Activated gamma-delta T cell (primary cell): ENCODE results near the gene SKAP1.

Experiments
- DNase-seq: peaks from one replicate; lab custom pipeline; 2025; lab: John Stamatoyannopoulos, UW

The SKAP1 gene

DNA sequence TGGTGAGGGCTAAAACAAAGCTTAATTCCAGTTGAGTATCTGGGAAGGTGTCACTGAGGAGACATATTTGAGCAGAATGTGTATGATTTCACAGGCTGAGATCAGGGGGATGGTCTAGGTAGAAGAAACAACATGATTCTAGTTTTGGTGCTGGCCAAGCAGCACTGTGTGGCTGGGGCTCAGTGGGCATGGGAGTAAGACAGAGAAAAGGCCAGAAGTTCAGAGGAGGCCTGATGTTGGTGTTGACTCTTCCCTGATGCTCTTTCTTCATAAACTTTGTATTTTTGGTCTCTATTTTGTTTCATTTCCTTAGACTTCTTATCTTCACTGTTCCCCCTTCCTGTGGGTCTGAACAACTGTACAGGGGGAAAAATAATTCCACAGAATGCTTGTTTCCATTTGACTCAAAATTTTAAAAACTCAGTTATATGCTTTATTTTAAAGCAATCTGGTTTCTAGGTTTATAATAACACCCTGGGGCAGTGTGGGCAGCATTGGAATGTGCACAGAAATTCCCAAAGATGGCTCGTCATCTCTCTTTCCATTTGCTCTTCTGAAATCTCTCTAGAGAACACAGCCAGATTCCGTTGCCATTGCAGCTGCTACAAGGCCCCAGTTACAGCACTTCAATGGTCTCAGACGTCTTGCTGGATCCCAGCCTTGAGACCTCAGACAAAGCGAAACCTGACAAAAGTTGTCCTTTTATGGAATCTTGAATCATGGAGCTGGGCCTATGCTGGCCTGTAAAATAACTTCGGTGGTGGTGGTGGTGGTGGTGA is 254.1 kb downstream of the SKAP1 start:
- DNase-seq, result no peak

DNA sequence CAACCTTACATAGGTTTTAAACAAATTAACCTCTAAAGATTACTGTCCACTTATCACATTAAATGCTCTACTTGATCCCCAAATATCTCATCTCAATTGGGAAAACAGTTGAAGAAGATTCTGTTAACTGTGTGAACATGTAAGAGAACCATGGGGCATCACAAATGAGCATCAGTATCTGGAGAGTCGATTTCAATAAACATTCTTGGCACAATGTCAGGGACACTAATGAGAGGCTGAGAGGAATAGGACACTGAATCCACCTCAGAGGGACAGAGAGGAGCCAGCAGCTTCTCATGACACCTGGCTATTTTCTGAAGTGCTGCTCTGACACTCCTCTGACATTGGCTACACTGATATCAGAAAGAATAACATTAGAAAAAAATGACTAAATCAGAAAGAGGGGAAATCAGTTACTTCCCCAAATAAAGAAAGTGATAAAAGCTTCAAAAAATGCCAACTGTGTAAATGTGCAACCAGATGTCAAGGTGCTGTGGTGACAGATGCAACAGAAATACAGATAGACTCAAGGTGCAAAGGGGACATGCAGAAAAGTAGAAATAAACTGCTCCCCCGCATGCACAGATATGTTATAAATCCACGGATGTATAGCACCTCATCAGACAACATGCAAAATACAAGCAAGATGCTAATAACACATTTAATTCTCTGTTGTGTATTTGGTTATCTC is 255.0 kb downstream of the SKAP1 start:
- DNase-seq, result no peak

DNA sequence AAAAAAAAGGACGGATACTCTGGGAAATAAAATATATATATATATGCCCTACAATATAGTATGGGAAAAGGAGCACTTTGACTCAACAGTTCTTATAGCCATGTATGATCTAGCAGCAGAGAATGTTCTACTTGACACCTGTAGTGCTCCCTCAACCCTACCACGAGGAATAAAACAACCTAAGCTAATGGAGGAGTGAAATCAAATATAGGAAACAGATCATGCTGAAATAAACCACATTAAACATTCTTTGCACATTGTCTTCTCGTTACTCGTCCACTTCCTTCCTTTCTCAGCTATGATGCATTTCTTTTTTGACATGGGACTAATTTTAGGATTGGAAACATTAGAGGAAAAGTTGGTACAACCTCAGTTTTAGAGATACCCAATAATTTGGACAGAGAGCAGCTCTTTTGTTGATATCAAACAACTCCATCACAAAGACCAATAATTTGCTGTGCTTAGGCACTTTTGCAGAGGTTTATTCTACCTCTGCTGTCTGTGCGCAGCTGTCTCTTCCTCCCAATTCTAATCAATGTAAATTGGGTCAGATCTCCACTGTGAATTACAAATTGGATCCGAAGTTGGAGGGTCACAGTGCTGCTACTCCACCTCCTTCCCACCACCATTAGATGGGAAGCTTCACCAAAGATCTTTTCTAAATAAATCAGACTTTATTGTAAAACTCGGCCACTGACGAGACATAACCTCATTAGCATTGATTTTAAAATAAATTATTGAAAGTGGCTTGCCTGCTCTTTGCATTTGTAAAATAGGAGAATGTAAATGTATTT is 256.6 kb downstream of the SKAP1 start:
- DNase-seq, result no peak

DNA sequence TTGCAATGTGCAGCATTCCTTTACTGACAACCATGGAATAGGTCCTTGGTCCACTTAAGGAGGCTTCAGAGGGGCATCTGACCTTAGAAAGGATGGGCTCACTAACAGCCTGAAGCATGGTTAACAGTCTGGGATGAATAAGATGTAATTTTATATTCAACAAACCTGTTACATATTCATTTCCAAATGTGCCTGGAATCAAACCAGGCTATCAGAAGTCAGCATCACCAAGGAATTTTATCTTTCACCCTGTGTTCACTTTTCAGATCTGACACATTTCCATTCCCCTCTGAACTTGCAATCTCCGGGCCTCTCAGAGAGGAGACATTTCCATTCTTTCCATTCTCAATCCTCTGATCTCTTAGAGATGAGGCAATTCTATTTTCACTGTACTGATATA is 260.1 kb downstream of the SKAP1 start:
- no peak for DNase-seq

DNA sequence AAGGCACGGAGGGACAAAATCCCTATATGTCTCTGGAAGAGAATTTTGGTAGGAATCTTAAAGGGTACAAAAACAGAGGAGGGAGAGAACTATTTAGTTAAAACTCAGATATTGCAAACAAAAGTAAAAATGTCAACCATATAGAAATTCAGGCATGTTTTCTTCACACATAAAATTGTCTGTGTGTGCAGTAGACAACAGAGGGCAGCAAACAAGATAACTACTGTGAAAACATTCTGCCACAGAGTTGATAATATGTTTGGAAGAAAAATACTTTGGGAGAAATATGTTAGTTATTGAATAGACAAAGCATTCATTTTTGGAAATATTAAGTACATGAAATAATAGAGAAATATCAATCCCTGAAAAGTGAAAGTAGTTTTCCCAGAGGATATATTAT is 266.2 kb downstream of the SKAP1 start:
- DNase-seq, result no peak

DNA sequence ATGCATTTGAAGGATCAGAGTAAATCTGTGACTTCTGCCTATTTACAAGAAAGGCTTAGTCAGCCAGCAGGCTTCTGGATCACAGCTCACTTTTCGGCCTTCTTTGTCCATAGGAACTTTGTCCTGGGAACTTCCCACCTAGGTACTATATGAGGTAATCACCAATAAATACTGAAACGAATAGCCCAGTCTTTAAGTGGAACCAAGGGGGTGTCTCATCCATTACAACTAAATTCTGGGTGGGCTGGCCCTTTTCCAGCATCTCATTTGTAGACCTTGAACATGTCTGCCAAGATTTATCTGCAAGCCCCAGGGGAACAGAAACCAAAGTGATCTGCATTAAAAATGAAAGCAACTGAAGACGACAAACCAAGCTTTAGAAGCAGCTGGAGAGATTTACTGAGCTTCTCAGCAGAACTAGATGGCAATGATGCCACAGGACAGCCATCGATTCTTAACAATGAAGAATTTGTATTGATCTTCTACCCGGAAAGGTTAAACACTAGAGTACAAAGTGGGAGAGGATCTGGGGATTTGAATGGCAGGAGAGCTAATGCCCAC is 267.0 kb downstream of the SKAP1 start:
- DNase-seq, result no peak

DNA sequence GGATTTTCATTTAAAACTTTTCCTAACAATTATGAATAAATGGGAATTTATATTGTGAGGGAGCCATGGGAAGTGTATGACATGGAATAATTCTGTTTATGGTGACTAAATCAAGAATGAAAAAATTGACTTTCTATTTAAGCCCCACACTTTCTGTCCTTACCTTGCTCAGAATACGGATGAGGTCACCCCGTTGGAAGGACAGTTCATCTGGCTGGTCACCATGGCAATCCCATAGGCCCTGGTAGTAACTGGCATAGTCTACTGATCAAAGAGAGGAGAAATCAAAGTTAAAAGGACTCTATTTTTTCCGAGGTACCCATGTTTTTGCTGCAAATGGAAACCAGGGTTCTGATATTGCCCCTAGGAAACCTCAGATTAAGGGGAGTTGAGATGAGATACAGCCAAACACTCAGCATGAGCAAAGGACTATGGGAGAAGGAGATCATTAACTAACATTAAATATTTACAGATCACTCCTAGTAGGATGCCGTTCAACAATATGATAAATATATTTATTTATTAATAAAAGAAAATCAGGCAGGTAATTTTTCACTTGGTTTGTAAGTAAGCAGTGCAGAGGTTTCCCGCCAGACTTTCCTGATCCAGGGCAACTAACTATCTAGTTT is 267.6 kb downstream of the SKAP1 start:
- DNase-seq, result no peak

DNA sequence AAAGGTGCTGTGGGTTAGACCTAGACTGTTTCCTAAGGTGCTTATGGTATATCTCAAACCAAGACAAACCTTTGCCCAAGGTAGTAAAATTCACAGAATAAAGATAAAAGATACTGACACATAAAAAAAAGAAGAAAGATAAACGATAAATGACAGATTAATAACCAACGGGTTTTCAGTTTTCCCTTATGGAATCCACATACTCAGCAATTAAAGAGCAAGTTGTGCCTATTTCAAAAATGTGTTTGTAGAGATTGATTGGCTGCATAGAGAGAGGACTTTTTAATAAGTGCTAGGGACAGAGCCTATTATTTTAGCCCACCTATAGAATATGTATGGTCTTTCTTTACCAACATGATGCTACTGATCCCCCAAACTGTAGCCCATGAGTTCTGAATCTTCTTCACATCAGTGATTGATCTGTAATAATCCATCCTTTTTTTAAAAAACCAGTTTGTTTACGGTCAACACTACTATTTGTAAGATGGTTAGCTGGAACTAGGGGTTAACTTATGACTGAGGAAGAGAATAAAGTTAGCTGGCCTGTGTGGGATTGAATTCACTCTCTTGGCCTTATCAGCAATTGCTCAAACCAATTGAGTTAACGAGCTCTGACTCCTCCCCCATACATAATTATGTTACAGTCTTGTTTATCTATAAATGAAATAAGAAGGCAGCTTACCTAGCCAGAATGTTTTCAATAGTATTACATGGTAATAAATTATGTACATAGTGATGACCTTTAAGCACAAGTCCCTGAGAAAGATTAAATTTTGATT is 268.7 kb downstream of the SKAP1 start:
- no peak for DNase-seq

DNA sequence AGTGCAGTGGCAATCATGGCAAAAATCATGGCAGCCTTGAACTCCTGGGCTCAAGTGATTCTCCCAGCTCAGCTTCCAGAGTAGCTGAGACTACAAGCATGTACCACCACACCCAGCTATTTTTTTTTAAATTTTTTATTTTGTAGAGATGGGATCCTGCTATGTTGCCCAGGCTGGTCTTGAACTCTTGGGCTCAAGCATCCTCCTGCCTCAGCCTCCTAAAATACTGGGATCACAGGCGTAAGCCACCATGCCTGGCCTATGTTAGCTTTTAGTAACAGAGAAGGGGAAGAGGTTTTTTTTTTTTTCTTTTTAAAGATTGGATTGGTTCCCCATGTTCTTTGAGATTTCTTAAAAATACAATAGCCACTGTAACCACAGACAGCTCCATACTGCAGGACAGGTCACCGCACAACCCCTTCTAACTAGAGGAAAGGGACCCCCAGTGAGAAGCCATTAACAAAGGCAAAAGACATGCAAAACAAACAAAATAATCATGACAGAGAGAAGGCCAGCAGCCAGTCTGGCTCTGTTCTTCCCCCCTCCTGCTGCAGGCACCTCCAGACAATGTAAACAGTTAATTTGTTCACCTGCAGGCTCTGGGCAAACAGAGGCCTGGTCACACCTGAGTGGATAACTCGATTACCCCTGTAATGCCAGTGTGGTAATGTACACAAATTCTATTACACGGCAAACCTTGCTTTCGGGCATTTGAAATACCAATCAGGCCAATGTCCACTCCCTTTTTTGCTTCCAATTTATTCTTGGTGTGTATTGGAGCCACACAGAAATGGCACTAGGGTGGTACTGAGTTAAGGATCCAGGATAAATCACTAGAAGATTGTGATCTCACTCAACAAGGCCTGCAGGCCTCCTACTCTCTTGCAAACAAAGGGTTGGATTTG is 269.6 kb downstream of the SKAP1 start:
- no peak for DNase-seq

DNA sequence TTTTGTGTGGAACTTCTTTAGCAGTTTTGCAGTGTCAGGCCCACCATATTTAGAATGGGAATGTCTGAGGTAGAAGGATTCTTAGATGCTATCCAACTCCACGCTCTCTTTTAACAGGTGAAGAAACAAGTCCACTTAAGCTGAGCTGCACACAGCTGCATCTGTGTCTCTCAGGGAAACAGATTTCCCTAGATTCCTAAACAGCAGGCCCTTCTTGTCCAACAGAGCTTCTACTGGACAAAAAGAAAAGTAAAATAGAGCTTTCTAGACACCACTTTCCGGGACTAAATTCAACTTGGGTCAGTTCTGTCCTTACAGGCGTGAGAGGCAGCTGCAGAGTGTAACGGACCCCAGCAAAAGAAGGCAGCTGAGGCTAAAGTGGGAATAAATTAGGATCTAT is 270.8 kb downstream of the SKAP1 start:
- DNase-seq, result no peak

DNA sequence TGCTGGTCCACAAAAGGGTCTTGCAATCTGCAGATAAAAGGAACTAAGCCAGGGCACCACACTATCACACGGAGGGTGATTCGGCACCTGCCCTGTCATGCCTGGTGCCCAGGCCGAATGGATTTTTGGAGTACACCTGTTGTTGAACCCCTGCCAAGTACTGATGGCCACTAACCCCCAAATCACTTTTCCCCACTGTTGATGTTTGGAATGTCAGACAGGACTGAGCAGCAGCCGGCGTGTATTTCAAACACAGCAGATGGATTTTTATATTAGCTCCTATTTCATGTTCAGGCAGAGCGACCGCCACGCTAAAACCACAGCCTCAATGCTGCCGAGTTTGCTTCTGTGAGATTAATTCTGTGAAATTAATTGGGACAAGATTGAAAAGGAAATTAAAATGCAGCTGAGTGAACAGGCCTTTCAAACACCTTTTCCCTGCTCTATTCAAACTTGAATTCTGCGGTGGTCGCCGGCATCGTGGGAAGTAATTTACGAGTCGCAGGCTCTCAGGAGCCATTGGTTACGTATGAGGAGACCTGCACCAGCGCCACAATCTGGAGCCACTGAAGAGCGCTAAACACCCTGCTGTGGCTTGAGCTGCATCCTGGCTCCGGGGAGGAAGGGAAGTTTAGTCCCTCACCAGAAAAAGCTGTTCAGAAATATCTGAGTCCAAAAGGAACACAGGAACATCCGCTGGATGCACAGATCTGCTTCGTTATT is 274.0 kb downstream of the SKAP1 start:
- DNase-seq, result no peak

DNA sequence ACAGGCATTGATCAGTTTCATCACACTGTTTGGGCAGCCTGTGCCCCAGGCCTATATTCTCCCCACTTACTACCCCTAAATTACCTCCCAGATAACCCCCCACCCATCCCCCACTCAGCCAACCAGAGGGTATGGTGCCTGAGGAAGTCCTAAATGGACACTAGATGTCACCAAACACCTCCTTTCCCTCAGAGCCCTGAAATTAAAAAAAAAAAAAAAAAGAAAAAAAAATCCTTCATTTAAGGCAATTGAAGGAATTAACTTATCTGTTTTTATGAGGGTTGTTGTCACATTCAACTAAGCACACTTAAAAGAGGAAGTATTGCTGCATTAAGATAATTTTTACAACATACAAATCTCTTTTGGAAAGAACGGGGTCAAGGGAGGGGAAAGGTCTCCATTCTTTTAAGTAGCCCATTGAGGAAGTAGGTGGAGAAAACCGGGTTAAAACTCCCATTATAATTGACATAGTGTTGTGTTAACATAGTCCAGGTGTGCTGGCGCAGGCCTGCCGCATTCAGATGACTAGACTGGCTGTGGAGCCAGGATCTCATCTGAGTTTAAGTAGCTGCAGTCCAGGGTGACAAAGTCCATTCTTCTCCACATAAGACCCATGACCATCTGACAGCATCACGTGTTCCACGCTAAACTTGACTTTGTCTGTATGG is 276.2 kb downstream of the SKAP1 start:
- no peak for DNase-seq

DNA sequence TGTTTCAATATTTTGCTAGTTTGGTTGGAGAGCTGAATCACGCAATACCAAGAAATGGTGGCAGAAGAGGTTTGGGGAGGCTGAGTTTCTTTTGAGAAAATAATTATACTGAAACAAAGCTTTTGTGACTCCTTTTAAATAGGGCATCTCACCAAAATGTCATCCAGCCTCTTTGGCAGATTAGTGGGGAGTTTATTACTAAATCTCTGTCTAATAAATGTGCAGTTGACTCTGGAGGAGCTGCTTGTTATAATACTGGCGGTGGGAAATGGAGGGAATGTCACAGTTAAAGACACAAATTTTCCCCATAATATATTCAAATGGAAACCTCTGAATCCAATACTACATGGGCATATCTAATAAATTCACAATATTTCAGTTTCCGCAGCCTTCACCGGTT is 277.7 kb downstream of the SKAP1 start:
- no peak for DNase-seq

DNA sequence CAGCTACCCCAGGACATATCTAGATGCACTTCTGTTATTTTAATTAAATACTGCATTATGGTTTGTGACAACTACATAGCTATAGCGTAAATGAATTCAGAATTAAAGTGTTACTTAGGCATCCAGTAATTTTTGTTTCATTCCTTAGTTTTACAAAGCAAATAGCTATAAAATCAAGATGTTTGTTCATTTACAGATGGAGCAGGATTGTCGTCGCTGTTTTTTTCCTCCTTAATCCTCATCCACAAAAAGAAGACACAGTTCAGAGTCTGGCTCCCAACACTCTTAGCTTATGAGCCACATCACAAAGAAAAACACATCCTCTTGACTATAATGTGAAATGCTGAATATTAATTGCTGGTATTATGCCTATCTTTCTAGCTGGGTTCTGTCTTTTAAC is 278.8 kb downstream of the SKAP1 start:
- no peak for DNase-seq

DNA sequence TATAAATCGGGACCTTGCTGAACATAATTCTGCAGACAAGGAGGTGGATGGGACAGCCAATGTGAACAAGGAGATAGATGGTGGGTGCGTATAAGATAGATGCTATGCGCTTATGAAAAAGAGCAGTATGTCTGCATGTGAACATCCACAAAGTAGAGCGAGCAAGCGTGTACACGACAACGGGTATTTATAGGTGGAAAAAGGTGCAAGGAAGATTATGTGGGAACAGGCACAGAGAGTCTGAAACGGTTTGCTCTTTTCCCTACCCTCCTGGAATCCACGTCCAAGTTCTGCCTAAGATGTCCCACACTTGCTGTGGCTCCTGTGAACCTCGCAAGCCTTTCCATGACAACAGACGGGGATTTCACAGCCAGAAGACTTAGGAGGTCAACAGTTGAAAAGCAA is 279.4 kb downstream of the SKAP1 start:
- no peak for DNase-seq

DNA sequence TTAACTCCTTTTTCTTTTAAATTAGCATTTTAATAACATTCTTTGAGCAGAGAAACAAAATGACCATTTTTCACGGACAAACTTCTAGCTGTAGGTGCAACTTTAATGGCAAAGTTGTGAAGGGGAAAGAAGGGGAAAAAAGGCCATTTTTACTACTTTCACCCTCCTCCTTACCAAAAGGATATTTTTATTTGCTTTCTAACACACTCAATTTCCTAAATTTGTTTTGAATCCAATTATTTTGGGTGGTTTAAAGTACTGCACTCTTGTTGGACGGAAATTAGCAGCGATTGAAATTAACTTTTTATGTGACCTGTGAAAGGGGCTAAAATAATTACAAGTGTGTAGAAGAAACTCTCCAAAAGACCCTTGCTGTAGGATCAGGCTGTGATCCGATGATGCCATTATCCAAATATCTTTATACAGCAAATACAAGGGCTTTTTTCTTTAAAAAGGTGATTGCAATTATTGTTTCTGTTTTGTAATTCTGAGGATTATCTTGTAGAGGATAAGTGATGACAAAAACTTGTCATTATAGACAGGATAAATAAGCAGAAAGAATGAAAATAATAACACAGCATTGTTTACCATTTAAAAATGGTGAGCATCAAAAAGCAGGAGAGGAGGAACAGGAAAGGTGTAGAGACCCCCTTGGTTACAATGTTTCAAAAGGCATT is 280.1 kb downstream of the SKAP1 start:
- DNase-seq, result no peak

DNA sequence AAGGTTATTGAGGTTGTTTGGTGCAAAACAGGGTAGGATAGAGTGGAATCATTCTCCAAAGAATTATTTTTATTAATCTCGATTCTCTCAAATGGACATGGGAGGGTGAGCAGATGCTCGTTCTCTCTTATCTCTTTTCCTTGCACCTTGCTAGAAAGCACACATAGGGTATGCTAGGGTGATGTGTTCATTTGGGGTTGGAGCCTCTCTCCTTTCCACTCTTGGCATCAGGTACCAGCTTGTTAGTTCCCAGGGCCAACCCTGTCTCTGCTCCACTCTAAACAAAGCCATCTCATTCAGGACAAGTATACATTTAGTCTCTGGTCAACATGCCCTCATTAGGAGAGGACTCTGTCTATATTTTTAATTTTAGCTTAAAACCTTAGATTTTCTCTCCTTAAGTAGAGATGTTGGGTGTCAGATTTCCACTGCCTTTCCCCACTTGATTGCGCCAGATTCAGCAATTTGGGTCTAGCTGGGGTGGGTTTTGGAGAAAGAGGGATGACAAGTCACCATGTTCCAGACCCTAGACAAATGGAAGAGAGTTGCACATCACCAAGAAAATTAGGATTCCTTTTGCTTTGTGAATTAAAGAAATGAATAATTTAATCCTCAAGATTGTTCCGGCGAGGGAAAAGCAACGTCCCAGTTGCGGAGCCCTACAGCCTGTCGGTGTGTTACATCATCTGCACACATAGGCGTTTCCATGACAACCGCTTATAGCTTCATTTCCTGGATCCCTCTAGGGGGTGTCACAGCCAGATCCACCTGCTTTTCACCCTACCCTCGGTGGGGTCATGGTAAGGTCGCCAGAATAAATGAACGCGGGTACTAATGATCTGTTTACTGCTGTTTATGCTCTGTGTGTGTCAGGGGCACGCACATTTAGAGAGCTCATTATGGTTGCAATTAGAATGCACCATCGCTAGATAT is 280.9 kb downstream of the SKAP1 start:
- no peak for DNase-seq
